ENCODE results near the gene TATDN3. TPM values are rescaled to one million over a fixed set of nuclear protein-coding genes. Genes with fewer than 3 reads are reported as not detected.

The TATDN3 gene
- total RNA-seq, 4 donors from 2014 or later: 6.0 to 16.1 (median 13.1) TPM

DNA sequence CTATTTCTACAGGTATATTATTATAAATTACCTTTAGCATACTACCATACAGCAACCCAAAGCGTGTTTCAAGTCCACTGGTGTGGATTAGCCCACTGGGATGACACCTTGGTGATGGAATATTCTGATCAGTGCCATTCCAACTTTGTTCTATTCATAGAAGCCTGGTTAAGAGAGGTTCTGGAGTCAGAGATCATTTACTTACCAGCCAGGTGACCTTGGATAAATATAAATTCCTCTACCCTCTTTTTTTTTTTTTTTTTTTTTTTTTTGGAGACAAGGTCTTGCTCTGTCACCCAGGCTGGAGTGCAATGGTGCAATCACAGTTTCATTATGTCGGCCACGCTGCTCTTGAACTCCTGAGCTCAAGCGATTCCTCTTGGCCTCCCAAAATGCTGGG, 55.9 kb downstream of the TATDN3 start, which contains the start of gene SPATA45:
Gene SPATA45 (minus strand): TSS at position 101 of the 400 bp plus-strand sequence. CDS start 11,500 bp downstream, outside the sequence.
- intact Hi-C loops (cut with DNase I; ENCODE audit: low total_unique reads): no loop called here
- no peak within 1 kb of the TSS for H3K4me3 ChIP-seq (ENCODE audit: low read depth, poor library complexity, severe bottlenecking)
- TF ChIP-seq, protein P1, sequence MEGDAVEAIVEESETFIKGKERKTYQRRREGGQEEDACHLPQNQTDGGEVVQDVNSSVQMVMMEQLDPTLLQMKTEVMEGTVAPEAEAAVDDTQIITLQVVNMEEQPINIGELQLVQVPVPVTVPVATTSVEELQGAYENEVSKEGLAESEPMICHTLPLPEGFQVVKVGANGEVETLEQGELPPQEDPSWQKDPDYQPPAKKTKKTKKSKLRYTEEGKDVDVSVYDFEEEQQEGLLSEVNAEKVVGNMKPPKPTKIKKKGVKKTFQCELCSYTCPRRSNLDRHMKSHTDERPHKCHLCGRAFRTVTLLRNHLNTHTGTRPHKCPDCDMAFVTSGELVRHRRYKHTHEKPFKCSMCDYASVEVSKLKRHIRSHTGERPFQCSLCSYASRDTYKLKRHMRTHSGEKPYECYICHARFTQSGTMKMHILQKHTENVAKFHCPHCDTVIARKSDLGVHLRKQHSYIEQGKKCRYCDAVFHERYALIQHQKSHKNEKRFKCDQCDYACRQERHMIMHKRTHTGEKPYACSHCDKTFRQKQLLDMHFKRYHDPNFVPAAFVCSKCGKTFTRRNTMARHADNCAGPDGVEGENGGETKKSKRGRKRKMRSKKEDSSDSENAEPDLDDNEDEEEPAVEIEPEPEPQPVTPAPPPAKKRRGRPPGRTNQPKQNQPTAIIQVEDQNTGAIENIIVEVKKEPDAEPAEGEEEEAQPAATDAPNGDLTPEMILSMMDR (IDR thresholded peaks at IDR 0.05): no peak
- TF ChIP-seq POLR2A (IDR thresholded peaks at IDR 0.05): no peak
- 96 to 98% methylated on average over 4 of the region's 4 CpGs for WGBS, 2 donors
- DNase-seq (ENCODE audit: low spot score in 2 of 2): no peak

DNA sequence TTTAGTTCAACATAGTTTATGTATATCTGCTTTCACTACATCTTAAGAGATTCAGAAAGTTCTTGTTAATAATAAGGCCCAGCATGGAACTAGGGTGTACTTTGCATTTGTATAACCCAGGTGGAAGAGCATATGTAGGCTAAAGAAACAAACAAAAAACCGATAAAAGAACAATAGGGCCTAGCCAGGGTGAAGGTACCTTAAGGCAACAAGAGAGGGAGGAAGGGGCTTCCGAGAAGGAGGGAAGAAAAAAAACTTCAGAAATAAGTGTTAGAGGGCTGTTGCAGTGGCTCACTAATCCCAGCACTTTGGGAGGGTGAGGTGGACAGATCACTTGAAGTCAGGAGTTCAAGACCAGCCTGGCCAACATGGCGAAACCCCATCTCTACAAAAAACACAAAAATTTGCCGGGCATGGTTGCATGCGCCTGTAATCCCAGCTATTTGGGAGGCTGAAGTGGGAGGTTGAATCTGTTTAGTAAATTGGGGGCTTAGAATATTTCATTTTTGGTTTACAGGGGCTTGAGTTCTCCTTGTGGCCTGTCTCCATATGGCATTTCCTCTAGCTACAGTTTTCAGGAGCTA, 60.5 kb downstream of the TATDN3 start:
- H3K4me3 ChIP-seq (ENCODE audit: low read depth, poor library complexity, severe bottlenecking): no peak overlapping the region
- DNase-seq (ENCODE audit: low spot score in 2 of 2): no peak
- TF ChIP-seq, protein P1 (IDR thresholded peaks at IDR 0.05): no peak
- intact Hi-C loops (cut with DNase I; ENCODE audit: low total_unique reads): no loop called here
- 87 to 89% methylated on average over 5 of the region's 5 CpGs for WGBS, 2 donors

DNA sequence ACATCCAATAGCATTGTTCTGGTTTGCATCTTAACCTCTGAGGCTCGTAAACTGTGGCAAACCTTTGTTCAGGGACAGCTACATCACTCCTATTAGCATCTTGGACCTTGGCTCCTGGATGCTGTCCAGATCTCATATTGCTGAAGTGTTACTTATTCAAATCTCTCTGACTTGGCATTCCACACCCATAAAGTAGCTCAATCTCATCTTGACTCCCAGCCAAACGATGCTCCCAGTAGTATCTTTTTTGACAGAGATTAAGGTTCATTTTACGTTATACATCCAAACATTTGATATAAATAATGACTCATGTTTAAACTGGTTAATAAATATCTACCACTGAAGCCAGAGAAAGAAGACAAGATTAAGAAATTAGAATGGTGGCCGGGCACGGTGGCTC, 62.0 kb downstream of the TATDN3 start:
- TF ChIP-seq POLR2A (IDR thresholded peaks at IDR 0.05): no peak
- TF ChIP-seq, protein P1 (IDR thresholded peaks at IDR 0.05): no peak
- DNase-seq (ENCODE audit: low spot score in 2 of 2): no peak
- 85 to 90% methylated on average over 5 of the region's 5 CpGs for WGBS, 2 donors
- no peak overlapping the region for H3K4me3 ChIP-seq (ENCODE audit: low read depth, poor library complexity, severe bottlenecking)
- intact Hi-C loops (cut with DNase I; ENCODE audit: low total_unique reads): no loop called here

DNA sequence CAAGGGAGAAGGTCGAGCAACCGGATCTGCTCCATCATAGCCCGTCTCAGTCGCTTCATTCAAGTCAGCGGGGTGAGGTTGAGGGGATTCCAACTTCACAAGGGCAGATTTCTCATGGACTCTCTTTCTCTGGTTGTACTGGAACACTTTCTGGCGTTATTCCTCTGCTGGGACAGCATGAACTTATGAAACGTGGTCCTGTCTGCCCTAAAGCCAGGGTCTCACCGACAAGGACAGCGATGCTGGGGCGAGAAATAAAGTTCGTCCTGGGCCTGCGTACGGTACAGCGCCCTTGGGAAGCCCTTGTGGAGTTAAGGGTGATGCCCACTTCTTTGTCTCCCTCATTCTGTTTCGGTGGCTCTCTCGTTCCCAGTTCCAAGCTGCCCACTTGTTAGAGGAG, 65.1 kb downstream of the TATDN3 start:
- DNase-seq (ENCODE audit: low spot score in 2 of 2): no peak
- TF ChIP-seq, protein P1 (IDR thresholded peaks at IDR 0.05): no peak
- TF ChIP-seq POLR2A (IDR thresholded peaks at IDR 0.05): no peak
- intact Hi-C loops (cut with DNase I; ENCODE audit: low total_unique reads): no loop called here
- H3K4me3 ChIP-seq (ENCODE audit: low read depth, poor library complexity, severe bottlenecking): no peak overlapping the region
- 92% methylated on average over 16 of the region's 16 CpGs for WGBS, 2 donors

DNA sequence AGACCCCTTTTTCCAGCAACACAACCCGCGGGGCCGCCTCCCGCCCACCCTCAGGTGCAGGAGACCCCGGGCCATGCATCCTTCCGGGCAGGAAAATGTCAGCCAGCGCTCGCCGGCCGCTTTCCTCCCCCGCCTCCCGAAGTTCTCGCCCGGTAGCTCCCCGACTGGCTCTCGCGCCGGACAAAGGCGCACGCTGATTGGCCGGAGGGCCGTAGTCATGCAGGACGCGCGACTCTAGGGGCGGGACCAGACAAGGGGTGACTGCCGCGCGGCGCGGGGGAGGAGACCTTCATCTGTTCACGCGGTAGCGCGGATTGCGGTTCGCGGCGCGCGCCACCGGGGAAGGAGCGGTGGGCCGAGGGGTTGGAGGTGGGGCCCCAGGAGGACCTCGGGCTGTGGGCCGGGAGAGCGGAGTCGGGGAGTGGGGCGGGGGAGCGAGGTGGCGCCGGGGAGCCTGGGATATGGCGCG, 66.3 kb downstream of the TATDN3 start, which contains the start of gene FLVCR1:
Gene FLVCR1 (plus strand): TSS at position 284 of the 469 bp plus-strand sequence. CDS start 178 bp downstream, at position 462.
- WGBS, 2 donors: 0 to 1% methylated on average over 29 to 32 of the region's 54 CpGs
- intact Hi-C loops (cut with DNase I; ENCODE audit: low total_unique reads): no loop called here

More for the DNA sequence above, 66.3 kb downstream of the TATDN3 start, which contains the start of gene FLVCR1:
- TF ChIP-seq, protein P1 (IDR thresholded peaks at IDR 0.05): no peak
- TF ChIP-seq POLR2A (IDR thresholded peaks at IDR 0.05): no peak
- H3K4me3 ChIP-seq (ENCODE audit: low read depth, poor library complexity, severe bottlenecking): peak within 1 kb of the TSS; percentile 87
- DNase-seq (ENCODE audit: low spot score in 2 of 2): peak; percentile 96 to 99
